Gastroesophageal sphincter (tissue), 4 donors: ENCODE measurements around the gene OR4C16. TPM values are rescaled to one million over a fixed set of nuclear protein-coding genes. Genes with fewer than 3 reads are reported as not detected.

ENCODE experiments used
- ATAC-seq: fragments of 150-250 bp; one replicate; pipeline ENCODE4 v1.9.1; 2016; ENCODE audit warnings: mild to moderate bottlenecking, moderate library complexity
- H3K27ac ChIP-seq, 4 donors: fragments of 200-600 bp; sonication (generic) in 3 of 4; 1 replicate in 3 of 4; 2 replicates in 1 of 4; pipeline ENCODE4 v1.5.1; 2016 to 2019
- H3K27me3 ChIP-seq: fragments of 200-600 bp; sonication (generic); one replicate; pipeline ENCODE4 v1.5.1; 2019
- H3K36me3 ChIP-seq, 2 donors: fragments of 200-600 bp; sonication (generic); one replicate each; pipeline ENCODE4 v1.5.1; 2019; ENCODE audit warnings: control low read depth in 1 of 2
- H3K4me1 ChIP-seq, 3 donors: fragments of 200-600 bp; sonication (generic); 1 replicate in 2 of 3; 2 replicates in 1 of 3; pipeline ENCODE4 v1.5.1; 2016 to 2019; ENCODE audit warnings: control low read depth in 2 of 3
- H3K4me3 ChIP-seq, 2 donors: fragments of 200-600 bp; sonication (generic); one replicate each; pipeline ENCODE4 v1.5.1; 2019; ENCODE audit warnings: mild to moderate bottlenecking in 1 of 2, moderate library complexity in 1 of 2
- H3K9me3 ChIP-seq, 3 donors: fragments of 200-600 bp; sonication (generic); one replicate each; pipeline ENCODE4 v1.5.1; 2017 to 2019; ENCODE audit warnings: control low read depth in 2 of 3
- CTCF ChIP-seq, 4 experiments: fragments of 200-600 bp in 2 of 4; fragments of 450-650 bp in 2 of 4; sonication (generic) in 1 of 4; IDR thresholded peaks; one replicate each; pipeline ENCODE4 v1.5.1; 2017 to 2019; ENCODE audit warnings: antibody characterized with exemption in 4 of 4, mild to moderate bottlenecking in 2 of 4, moderate library complexity in 2 of 4
- EP300 ChIP-seq: sonication (generic); formaldehyde crosslinking; IDR thresholded peaks from one replicate; pipeline ENCODE4 v1.6.1; 2017; ENCODE audit warnings: antibody characterized with exemption, mild to moderate bottlenecking
- POLR2A ChIP-seq, 2 donors: fragments of 450-650 bp; IDR thresholded peaks; one replicate each; pipeline ENCODE4 v1.6.1; 2017; ENCODE audit warnings: antibody characterized with exemption in 2 of 2, mild to moderate bottlenecking in 2 of 2, moderate library complexity in 1 of 2
- POLR2AphosphoS5 ChIP-seq: sonication (generic); formaldehyde crosslinking; IDR thresholded peaks from one replicate; pipeline ENCODE4 v1.6.1; 2017; ENCODE audit warnings: antibody characterized with exemption
- WGBS, 2 donors: methylation state at CpG; one replicate each; pipeline ENCODE4 v1.1.5; 2018; ENCODE audit warnings: low coverage in 1 of 2; 5-methylcytosine and 5-hydroxymethylcytosine counted together
- total RNA-seq, 4 donors: library from RNA; depleted of rRNA; stranded (reverse); fragments of >200 nt; gene quantifications; one replicate each; pipeline ENCODE4 v1.1.0, GENCODE V29; 2016

The OR4C16 gene
- not detected for total RNA-seq

GRCh38 chr11:55571828-55572227 lies at the start of gene OR4C16:
TSS of gene OR4C16 (plus strand) at chr11:55572128. CDS start at chr11:55572128, 0 bp downstream.
- ATAC-seq, result no peak
- TF ChIP-seq POLR2AphosphoS5 (no peak), EP300 (no peak), CTCF (IDR thresholded peaks at IDR 0.05) (no peak), POLR2A (IDR thresholded peaks at IDR 0.05) (no peak)
- Histone ChIP-seq H3K9me3 (no peaks in the 10 kb centered on the region), H3K36me3 (no peaks in the 10 kb centered on the region), H3K4me3 (no peak within 1 kb of the TSS), H3K27ac (no peak within 1 kb of the TSS), H3K27me3 (no peaks in the 10 kb centered on the region), H3K4me1 (no peaks in the 10 kb centered on the region)
- 55 to 79% methylated on average over 3 of the region's 3 CpGs for WGBS, 2 donors

DNA sequence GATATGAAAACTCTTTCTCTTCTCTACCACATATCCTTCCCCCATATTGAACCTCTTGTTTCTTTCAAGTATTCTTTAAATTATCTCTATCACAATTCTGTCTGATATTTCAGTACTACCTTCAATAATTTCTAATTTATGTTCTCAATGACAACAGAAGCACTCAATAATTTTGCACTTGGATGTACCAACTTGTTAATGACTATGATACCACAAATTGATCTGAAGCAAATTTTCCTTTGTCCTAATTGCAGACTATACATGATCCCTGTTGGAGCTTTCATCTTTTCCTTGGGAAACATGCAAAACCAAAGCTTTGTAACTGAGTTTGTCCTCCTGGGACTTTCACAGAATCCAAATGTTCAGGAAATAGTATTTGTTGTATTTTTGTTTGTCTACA lies 17.8 kb upstream of the OR4C16 start, which contains the start of gene OR4C15:
OR4C15 (plus strand) TSS at position 301 of the 400 bp plus-strand sequence; CDS start at position 301, 0 bp downstream.
- Histone ChIP-seq H3K4me1 (no peaks in the 10 kb centered on the region), H3K27ac (no peak within 1 kb of the TSS), H3K4me3 (no peak within 1 kb of the TSS), H3K36me3 (no peaks in the 10 kb centered on the region), H3K27me3 (no peaks in the 10 kb centered on the region), H3K9me3 (no peaks in the 10 kb centered on the region)
- TF ChIP-seq POLR2A (IDR thresholded peaks at IDR 0.05) (no peak), EP300 (no peak), POLR2AphosphoS5 (no peak), CTCF (IDR thresholded peaks at IDR 0.05) (no peak)
- no peak for ATAC-seq

DNA sequence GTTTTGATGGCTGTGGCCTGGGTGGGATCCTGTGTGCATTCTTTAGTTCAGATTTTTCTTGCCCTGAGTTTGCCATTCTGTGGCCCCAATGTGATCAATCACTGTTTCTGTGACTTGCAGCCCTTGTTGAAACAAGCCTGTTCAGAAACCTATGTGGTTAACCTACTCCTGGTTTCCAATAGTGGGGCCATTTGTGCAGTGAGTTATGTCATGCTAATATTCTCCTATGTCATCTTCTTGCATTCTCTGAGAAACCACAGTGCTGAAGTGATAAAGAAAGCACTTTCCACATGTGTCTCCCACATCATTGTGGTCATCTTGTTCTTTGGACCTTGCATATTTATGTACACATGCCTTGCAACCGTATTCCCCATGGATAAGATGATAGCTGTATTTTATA lies 620 bp downstream of the OR4C16 start:
- WGBS, 2 donors, result 0 to 13% methylated on average over 1 of the region's 1 CpG
- H3K36me3 ChIP-seq, result no peaks in the 10 kb centered on the region

DNA sequence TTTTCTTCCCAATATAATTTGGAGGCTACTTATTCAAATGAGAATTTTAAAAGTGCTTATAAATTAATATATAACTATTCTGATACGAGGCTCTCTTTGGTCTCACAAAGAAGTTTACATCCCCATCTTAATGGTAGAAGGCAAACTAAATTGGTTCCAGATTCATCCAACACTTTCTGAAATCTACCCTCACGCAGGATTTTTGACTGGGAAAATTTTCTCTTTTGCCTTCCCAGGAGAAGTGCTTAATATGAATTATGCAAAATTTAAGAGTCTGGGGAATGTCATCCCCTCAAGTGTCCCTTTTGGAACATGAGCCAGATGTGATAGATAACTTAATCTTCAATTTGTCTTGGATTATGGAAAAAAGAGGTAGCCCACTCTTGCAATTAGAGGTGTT lies 35.6 kb downstream of the OR4C16 start, which contains the start of gene OR4C11:
OR4C11 (minus strand) TSS at position 101 of the 400 bp plus-strand sequence. CDS start 3,272 bp downstream, outside the sequence.
- ATAC-seq, result no peak

More for the DNA sequence above, 620 bp downstream of the OR4C16 start:
- H3K9me3 ChIP-seq, result peaks cover 0 to 7% (median 0%) of the 10 kb centered on the region in 3 donors
- TF ChIP-seq POLR2A (IDR thresholded peaks at IDR 0.05), result no peak
- no peak for TF ChIP-seq EP300
- TF ChIP-seq POLR2AphosphoS5, result no peak
- no peak for TF ChIP-seq CTCF (IDR thresholded peaks at IDR 0.05)
- no peak overlapping the region for H3K27ac ChIP-seq
- H3K4me1 ChIP-seq, result no peaks in the 10 kb centered on the region
- ATAC-seq, result no peak
- H3K4me3 ChIP-seq, result no peak overlapping the region
- no peaks in the 10 kb centered on the region for H3K27me3 ChIP-seq

More for the DNA sequence above, 35.6 kb downstream of the OR4C16 start, which contains the start of gene OR4C11:
- no peak within 1 kb of the TSS for H3K4me3 ChIP-seq
- 34 to 35% methylated on average over 2 of the region's 2 CpGs for WGBS, 2 donors
- H3K9me3 ChIP-seq, result no peaks in the 10 kb centered on the region
- no peak for TF ChIP-seq EP300
- no peak for TF ChIP-seq CTCF (IDR thresholded peaks at IDR 0.05)
- no peak for TF ChIP-seq POLR2A (IDR thresholded peaks at IDR 0.05)
- TF ChIP-seq POLR2AphosphoS5, result no peak
- H3K27me3 ChIP-seq, result no peaks in the 10 kb centered on the region
- no peak within 1 kb of the TSS for H3K27ac ChIP-seq
- no peaks in the 10 kb centered on the region for H3K4me1 ChIP-seq
- H3K36me3 ChIP-seq, result no peaks in the 10 kb centered on the region

Other genes starting within 250 kb of the OR4C16 start
- not detected for gene OR4A16, start 228.9 kb upstream of the OR4C16 start, total RNA-seq
- not detected for gene OR4A15, start 204.2 kb upstream of the OR4C16 start, total RNA-seq
- gene OR4C15, start 17.7 kb upstream of the OR4C16 start, total RNA-seq, result not detected
- not detected for gene OR4C11, start 35.5 kb downstream of the OR4C16 start, total RNA-seq
- not detected for gene OR4P4, start 63.0 kb downstream of the OR4C16 start, total RNA-seq
- gene OR4S2, start 76.2 kb downstream of the OR4C16 start, total RNA-seq, result not detected
- gene OR4C6, start 90.1 kb downstream of the OR4C16 start, total RNA-seq, result not detected
- gene OR5D13, start 201.3 kb downstream of the OR4C16 start, total RNA-seq, result not detected
- gene OR5D14, start 223.4 kb downstream of the OR4C16 start, total RNA-seq, result under 1 TPM in 1 of 4 donors, not detected in 3; 0.89 TPM
- not detected for gene OR5L1, start 239.2 kb downstream of the OR4C16 start, total RNA-seq
- not detected for gene OR5D18, start 247.5 kb downstream of the OR4C16 start, total RNA-seq